Loucy (cell line): Measurements from ENCODE around the gene EXOG.

Experiments
- EZH2phosphoT487 ChIP-seq: fragments of 200-600 bp; IDR thresholded peaks from 2 replicates; pipeline ENCODE4 v1.6.1; 2018; ENCODE audit warnings: antibody characterized with exemption, mild to moderate bottlenecking, moderate library complexity, borderline replicate concordance
- TF ChIP-seq, protein P1 (sequence below): fragments of 200-600 bp; sonication (generic); conservative IDR thresholded peaks from 2 replicates; pipeline ENCODE4 v1.5.1; 2014; ENCODE audit warnings: mild to moderate bottlenecking, antibody characterized with exemption, low read length

DNA sequence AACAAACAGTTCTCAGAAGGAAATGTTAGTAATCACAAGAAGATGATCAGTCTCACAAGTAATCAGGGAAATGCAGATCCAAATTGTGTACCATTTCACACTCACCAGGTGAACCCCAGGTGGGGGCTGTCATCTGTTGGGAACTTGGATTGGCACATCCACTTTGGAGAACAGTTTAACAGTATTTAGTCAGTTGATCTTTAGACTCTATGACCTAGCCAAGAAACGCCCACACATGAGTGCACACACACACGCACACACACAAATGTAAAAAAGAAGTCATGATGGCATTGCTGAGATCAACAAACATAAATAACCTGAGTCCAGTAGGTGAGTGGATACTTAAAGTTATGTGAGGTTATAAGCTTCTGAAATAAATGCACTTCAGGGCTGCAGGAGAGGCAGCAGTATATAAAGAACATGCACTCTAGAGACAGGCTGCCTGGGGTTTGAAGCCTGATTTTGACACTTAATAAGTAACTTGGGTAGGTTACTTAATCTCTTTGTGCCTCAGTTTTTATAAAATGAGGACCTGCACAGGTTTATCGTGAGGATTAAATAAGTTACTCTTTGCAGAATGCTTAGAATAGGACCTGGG, 24.8 kb upstream of the EXOG start:
- TF ChIP-seq, protein P1, sequence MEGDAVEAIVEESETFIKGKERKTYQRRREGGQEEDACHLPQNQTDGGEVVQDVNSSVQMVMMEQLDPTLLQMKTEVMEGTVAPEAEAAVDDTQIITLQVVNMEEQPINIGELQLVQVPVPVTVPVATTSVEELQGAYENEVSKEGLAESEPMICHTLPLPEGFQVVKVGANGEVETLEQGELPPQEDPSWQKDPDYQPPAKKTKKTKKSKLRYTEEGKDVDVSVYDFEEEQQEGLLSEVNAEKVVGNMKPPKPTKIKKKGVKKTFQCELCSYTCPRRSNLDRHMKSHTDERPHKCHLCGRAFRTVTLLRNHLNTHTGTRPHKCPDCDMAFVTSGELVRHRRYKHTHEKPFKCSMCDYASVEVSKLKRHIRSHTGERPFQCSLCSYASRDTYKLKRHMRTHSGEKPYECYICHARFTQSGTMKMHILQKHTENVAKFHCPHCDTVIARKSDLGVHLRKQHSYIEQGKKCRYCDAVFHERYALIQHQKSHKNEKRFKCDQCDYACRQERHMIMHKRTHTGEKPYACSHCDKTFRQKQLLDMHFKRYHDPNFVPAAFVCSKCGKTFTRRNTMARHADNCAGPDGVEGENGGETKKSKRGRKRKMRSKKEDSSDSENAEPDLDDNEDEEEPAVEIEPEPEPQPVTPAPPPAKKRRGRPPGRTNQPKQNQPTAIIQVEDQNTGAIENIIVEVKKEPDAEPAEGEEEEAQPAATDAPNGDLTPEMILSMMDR, result no peak
- TF ChIP-seq EZH2phosphoT487, result no peak
